C4-2B (cell line): Measurements from ENCODE around the gene IL3RA.
"Not testable (repeated sequence)": the region's sequence is repeated elsewhere in the genome, so short reads cannot be mapped to it uniquely, and the experiment has no call there.

Experiments used
- H3K27ac ChIP-seq: fragments of 450-650 bp; 2 replicates; pipeline ENCODE4 v1.5.1; 2017
- CTCF ChIP-seq: fragments of 450-650 bp; conservative IDR thresholded peaks from 2 replicates; pipeline ENCODE4 v1.5.1; 2017; ENCODE audit warnings: mild to moderate bottlenecking
- ZFX ChIP-seq: fragments of 450-650 bp; IDR thresholded peaks from 2 replicates; pipeline ENCODE4 v1.6.1; 2017

Gene IL3RA

GRCh38 chrX:1336948-1337779 lies 579 bp downstream of the IL3RA start:
- TF ChIP-seq ZFX: no peak
- TF ChIP-seq CTCF: no peak
- no peak overlapping the region for H3K27ac ChIP-seq

GRCh38 chrX:1341545-1342184 lies 5.1 kb downstream of the IL3RA start:
- H3K27ac ChIP-seq: no peak overlapping the region
- TF ChIP-seq CTCF: no peak
- no peak for TF ChIP-seq ZFX

- not testable (repeated sequence) for H3K27ac ChIP-seq
Measured at GRCh38 chrX:1349606-1350005, 13.0 kb downstream of the IL3RA start.

GRCh38 chrX:1351981-1352714 lies 15.6 kb downstream of the IL3RA start:
- TF ChIP-seq CTCF (no peak), ZFX (no peak)
- no peak overlapping the region for H3K27ac ChIP-seq

GRCh38 chrX:1354036-1355019 lies 17.7 kb downstream of the IL3RA start:
- H3K27ac ChIP-seq: no peak overlapping the region
- TF ChIP-seq ZFX: no peak
- no peak for TF ChIP-seq CTCF

- no peak overlapping the region for H3K27ac ChIP-seq
- no peak for TF ChIP-seq CTCF
Measured at GRCh38 chrX:1355131-1356046, 18.8 kb downstream of the IL3RA start.
